GM21526 (cell line): ENCODE measurements around the gene CACNA2D4.

Source experiments
- ATAC-seq: cut with Tn5 transposase; IDR thresholded peaks from one replicate; pipeline ENCODE4 v1.9.1; 2021; ENCODE audit warnings: moderate library complexity; ENCODE audit not compliant: unreplicated experiment, low FRiP score

Gene CACNA2D4

DNA sequence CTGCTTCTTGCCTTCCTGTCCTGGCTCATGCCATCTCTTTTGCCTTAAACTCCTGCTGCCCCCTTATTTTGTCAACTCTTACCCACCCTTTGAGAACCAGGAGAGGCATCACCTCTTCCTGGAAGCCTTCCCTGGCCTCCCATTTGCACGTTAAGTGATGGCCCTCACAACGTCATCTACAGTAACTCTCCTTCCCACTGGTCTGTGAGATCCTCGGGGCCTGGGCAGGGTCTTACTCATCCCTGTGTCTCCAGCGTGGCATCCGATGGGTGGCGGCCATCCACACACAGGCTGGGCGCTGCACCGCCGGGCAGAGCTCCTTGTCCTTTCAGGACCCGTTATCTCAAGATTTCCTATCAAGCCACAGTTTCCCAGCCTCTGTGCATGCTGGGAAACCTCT is 16.8 kb upstream of the CACNA2D4 start:
- ATAC-seq, result no peak

DNA sequence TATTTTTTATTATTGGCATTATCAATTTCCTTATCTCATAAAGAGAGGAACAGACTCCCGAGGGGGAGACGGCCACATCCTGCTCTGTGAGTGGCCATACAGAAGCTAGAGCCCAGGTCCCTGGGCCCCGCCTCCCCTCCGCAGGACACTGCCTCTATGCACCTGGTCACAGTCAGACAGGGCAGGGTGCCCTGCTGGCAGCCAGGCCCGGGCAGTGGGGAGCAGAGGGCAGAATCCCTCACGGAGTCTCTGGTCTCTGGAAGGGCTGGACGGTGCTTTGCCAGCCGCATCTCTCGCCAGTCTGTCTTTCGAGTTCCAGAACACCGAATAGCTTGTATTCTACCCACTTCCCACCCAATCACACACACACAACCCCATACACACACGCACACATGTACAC is 16.4 kb upstream of the CACNA2D4 start:
- no peak for ATAC-seq

DNA sequence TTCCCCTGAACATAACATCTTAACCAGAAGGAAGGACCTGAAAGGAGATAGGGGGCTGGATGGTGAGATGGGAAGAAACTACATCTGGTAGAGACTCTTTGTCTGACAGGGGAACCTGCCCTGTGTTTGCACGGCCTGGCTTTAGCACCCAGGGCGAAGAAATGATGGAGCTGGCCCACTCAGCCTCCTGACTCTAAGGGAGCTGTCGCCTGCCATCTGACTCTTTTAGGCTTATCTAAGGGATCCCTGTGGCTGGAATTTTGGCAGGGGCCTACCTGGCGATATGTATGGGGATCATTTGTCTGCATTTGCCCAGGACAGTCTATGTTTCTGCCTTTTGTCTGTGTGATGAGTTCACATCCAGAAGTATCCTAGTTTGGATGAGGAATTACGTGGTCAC is 15.6 kb upstream of the CACNA2D4 start:
- ATAC-seq, result no peak

DNA sequence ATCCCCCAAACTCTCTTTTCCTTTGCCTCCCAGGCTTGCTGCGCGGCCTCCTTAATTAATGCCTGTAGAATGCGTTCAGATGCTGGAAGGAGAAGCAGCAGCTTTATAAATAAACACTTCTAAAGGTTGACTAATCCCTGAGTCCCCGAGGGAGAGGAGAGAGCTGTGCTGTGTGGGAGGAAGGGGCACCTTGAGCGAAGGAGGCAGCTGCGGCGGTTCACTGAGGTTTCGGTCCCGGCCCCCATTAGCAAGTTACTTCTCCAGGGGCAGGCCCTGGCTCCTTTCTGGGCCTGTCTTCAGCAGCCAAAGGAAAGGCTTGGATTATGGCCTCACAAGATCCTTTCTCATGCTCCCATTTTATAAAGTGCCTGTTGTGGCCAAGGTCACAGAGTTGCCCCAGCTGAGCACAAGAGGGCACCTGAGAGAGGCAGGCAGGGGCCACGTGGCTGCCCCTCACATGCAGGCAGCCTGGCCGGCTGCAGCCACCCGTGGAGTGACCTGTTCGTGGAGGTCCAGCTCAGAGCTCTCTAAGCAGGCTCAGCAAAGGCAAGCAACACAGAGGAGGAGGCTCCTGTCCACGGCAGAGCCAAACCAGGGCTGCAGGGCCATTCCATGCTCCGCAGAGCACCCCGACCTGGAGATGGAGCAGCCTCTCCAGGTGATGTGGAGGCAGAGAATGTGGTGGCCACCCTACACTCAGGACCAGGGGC is 15.0 kb upstream of the CACNA2D4 start:
- ATAC-seq, result no peak

DNA sequence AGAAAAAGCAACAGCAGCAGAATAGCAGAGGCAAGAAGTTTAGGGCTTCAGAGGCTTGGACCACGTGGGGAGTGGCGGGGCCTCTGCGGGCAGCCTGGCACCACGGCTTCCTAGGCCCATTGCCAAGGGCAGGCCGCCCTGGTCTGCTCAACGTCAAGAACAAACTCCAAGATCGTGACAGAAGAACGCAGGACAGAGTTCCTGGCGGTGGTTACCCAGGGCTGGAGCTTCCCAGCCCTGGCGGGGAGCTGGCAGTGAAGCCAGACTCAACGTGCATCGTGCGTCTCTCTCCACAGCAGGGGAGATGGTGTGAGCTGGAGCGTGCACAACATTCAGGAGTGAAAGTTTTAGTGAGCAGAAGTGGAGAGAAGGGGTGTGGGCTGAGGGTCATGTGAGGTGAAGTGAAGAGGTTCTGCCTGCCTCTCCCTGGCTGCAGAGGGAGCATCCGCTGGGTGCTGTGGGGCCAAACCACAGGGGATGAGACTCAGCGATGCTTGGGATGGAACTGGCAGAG is 13.9 kb upstream of the CACNA2D4 start:
- ATAC-seq, result no peak

DNA sequence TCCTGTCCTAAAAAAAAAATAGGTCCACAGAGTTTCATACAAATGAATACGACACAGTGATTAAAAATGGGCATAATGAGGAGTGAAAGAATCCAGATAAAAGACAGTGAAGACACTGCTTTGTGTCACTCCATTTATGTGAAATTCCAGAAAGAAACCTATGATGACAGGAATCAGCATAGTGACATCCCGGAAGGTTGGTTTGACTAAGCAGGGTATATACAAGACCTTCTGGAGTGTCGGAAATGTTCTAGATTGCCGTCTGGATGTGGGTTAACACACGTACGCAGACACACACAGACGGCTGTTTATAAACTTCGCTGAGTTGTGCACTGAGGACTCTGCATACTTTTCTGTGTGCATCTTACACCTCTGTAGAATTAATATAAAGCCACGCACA is 13.2 kb upstream of the CACNA2D4 start:
- ATAC-seq, result no peak

DNA sequence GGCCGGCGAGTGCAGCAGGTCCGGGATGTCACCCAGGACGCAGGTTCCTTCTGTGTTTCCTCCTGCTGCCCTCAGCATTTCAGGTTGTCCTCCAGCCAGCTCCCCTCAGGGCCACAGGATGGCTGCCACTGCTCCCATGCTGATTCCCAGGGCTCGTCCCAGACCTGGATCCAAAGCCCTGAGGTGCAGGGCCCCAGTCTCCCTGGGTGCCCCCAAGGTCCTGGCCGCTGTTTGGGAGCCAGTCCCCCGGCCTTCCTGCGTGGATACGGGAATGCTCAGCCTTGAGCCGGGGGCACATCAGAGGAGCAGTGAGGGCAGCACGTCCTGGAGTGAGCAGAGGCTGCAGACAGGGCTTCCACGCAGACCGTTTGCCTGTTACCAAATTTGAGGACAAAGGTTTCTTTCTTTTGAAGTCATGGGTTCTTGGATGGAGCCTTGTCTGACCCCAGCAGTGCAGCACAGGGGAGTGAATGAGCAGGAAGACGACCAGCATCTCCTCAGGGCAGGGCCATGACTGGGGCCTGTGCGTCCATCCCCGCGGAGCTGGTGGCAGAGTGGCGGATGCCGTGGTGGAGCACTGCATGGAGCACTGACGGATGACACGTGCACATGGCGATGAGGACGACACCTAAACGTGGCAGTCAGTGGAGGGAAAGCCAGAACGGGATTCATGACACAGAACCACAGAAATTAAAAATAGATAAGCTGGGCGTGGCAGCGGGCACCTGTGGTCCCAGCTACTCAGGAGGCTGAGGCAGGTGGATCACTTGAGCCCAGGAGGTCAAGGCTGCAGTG is 12.5 kb upstream of the CACNA2D4 start:
- ATAC-seq, result no peak

DNA sequence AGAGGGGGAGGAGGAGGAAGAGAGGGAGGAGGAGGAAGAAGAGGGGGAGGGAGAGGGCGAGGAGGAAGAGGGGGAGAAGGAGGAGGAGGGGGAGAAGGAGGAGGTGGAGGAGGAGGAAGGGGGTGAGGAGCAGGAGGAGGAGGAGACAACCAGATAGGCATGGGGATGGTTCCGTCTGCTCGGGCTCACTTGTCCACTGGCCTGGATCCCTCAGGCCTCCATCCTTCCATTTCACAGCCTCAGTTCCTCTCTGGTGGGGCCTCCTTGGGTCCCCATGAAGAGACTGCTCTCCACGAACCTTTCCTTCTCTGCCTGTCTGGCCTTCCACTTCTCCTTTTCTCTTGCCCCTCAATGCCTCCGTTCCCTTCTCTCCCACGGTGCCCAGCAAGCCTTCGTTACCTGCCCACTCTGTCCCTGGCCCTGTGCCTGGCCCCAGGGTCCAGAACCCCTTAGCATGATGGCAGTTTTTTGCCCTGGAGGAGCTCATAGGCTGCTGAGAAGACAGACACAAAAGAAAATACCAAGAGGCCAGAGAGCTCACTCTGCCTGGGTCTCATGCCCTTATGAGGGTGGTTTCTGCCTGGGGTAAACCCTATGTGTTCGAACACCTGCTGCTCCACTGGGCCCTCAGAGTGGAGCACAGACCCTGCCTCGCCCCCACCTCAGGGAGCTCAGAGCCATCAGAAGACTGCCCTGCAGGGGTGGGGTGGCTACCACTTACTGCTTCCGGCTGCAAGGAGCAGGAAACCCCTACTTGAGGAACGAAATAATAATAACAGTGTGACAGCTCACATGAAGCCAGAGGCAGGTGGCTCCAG is 11.7 kb upstream of the CACNA2D4 start:
- ATAC-seq, result no peak

DNA sequence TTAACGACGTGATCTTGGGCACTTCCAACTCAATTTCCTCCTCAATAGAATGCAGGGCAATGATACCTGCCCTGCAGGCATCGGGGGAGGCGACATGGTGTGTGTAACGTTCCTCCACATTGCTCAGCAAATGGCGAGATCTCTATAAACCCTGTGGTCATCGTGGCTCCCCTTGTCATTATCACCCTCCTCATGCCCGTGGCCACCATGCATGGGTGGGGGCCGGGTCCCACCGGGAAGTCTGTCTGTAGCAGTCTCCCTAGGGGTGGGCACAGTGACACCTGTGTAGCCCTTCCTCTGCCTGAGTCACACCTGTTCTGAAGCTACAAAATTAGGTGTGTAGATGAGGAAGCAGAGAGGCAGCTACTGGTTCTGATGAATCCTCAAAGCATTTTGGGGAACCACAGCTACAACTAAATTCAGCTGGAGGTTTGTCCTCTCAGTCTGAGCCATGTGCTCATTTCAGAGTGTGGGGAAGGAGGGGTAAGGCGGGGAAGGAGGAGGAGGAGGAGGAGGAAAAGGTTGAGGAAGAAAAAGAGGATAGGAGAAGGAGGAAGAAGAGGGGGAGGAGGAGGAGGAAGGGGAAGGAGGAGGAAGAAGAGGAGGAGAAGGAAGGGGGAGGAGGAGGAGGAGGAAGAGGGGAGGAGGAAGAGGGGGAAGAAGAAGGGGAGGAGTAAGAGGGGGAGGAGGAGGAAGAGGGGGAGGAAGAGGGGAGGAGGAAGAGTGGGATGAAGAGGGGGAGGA is 11.0 kb upstream of the CACNA2D4 start:
- no peak for ATAC-seq

DNA sequence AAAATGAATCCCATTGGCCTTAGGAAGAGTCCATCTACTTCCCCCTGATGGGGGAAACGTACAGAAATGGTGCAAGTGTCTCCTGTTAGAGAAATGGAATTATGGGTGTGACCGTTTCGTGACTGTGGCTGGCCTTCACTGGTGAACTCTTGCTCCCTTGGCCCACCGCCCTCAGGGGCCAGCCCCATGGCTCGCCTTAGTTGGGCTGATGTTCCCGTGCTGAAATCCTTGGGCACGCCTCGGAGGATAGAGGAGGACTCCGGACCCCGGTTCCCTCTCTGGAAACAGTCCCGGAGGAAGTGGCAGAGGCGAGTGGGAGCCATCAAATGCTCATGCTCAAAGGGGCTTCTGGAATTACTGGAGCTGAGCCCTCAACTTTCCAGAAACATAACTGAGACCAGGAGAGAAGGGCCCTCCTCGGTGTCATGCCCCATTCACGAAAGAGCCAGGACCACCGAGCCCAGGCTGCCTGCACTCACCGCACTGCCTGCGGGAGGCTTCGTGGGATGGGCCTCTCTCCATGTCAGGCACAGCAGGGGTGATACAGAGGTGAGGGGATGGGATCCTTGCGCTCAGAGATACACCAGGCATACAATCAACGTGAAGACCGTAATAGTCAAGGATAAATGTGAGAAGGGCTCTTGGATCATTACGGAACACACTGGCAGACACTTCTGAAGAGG is 10.1 kb upstream of the CACNA2D4 start:
- ATAC-seq, result no peak

DNA sequence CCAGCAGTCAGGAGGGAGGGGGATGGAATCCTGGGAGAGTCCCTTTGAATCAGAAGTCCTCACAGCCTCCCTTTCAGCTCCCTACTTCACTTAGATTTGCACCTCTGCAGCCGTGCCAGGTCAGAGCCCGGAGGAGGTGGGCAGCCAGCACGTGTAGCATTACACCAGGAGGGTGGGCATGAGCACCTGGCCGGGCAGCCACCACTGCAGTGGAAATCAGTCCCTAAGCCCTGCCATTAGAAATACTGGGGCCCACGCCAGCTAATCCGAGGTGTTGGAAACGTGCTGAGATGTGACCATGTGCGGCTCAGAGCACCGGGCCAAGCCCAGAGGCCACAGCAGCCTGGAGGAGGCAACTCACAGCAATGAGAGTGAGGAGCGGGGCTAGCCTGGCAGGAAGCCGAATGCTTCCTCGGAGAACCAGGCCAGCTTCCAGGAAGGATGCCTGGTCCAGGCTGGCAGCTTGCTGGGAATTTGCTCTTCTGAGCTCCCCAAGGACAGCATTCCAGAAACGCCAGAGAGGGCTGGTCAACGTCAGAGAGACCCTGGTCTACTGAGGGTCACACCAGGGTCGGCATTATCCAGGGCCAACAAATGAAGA is 9.4 kb upstream of the CACNA2D4 start:
- ATAC-seq, result no peak

DNA sequence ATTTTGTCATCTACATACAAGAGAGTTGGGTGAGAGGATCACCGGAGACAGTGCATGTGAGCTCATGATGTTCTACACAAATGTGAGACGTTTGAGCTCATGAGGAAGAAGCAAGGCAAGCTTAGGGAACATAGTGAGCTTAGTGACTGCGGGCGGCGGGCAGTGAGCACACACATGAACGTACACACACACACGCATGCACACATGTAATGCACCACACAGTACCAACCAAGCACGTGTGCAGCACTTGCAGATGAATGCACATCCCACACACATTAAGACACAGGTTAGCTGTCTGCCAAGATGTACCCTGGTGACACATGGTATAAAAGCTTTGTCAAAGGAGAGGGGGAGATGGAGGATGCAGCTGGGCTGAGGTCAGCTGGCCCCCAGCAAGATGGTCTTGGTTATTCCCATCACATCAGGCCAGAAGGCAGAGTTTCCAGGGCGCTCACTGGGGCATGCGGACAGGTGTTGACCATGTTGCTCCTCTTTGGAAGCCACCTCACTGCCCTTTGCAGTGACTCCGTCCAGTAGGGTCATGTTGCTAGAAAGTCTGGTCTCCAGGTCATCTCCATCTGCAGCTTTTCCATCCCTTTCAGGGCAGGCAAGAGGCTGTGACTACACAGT is 8.7 kb upstream of the CACNA2D4 start:
- no peak for ATAC-seq

DNA sequence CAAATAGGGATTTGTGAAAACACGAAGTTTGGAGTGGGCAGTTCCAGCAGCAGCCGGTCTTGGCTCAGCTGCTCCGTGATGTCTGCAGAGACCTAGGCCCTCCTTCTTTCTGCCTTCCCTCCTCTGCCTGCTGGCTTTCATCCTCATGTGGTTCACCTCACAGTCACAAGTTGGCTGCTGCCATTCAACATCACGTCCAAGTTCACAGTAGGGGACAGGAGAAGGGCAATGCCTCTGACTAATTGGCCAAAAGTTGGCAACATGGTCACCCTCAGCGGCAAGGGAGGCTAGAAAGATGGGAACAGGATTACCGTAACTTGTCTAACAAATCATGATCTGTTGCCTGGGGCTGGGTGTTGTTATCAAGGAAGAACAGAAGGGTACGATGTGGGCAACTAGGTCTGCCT is 7.8 kb upstream of the CACNA2D4 start:
- ATAC-seq, result no peak

DNA sequence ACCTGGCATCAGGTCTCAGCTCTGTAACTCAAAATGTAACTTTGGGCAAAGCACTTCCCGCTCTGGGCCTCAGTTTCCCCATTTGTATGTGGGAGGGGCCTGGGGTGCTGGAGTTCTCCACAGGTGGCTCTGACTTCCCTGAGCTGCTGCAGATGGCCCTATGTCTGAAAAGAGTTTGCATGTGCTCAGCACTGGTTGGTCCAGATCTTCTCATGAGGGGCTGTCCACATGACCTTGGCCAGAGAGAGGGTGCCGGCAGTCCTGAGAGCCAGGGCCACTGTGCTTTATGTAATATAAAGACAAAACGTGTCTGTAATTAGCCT is 7.2 kb upstream of the CACNA2D4 start:
- no peak for ATAC-seq

DNA sequence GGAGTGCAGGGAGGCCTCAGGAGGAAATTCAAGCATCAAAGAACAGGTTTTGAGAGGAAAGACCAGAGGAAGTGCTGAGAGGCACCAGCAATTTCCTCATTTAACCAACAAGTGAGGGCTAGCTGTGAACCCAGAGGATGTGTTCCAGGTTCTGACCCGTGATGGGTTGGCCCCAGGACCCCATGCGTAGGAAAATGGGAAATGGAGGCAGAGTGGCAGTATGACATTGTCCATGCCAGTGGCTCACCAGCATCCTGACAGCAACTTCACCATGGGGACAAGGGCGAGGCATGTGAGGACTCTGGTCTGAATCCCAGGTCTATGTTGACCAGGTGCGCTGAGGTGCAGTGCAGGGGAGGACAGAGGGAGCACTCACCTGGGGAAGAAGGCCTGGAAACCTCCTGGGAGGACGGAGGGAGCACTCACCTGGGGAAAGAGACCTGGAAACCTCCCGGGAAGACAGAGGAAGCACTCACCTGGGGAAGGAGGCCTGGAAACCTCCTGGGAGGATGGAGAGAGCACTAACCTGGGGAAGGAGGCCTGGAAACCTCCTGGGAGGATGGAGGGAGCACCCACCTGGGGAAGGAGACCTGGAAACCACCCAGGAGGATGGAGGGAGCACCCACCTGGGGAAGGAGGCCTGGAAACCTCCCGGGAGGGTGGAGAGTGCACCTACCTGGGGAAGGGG is 6.7 kb upstream of the CACNA2D4 start:
- ATAC-seq, result no peak

DNA sequence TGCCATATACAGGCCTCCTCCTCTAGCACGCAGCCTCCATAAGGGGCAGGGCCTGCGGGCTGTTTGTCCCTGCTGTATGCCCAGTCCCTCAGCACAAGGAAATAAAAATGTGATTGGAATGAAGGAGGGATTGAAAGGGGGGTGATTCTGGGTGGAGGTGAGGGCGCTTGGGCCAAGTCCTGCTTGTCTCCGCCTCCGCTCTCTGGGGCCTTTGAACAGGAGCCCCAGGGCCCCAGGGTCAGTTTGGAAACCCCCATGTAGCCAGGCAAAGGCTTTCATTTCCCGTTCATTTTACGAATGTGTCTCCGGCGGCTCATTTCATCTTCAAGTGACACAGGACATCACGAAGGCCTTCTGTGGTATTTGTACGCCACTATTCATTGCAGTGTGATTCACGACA is 4.5 kb upstream of the CACNA2D4 start:
- ATAC-seq, result no peak

DNA sequence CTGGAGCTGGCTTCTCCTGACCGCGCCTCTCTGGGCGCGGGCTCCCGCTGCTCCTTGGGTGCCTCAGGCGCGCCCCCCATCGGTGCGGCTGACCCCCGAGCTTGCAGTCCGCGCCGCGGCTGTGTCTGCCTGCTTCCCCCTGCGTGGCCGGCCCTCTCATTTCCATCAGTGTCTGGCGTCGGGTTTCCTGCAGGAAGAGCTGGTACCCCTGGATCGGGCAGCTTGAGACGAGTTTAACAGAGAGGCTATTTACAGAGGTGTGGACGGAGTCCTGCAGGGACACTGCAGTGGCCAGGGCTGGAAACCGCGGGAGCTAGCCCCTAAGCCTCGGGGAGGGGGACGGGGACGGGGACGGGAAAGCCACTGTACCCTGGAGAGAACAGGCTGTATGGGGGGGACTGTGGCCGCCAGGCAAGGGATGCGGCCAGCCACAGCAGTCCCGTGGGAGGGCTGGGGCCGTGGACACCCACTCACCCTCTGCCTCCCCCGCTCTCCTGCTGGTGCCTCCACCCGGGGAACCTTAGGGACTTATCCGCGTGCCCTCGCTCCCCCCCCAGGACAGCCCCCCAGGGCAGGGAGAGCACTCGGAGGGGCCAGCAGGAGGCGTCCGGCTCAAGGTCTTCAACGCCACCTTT is 3.7 kb upstream of the CACNA2D4 start:
- ATAC-seq, result no peak

DNA sequence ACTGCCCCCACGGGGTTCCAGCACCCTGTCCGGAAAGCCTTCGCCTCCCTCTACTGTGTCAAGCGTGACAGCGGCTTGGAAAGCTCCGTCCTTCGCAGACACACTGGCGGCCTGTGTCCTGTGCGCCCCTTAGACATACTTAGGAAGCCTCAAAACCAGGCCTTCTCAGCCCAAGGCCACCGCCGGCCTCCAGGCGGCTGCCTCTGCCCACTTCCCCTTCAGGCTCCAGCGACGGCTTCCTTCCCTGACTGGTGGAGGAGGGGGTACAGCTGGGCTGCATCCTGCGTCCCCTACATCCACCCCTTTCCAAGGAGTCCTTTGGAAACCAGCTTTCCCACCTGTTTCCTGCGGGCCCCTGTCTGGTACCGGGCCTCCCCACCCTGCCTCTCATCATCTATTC is 2.5 kb upstream of the CACNA2D4 start:
- no peak for ATAC-seq
